ENCODE measurements around the gene BCO2. TPM values are rescaled to one million over a fixed set of nuclear protein-coding genes. Genes with fewer than 3 reads are reported as not detected.
"Not testable (repeated sequence)": the region's sequence is repeated elsewhere in the genome, so short reads cannot be mapped to it uniquely, and the experiment has no call there.

The BCO2 gene
- total RNA-seq, result 137 TPM
- long read RNA-seq, transcript BCO2-205 (2 exons, 746 nt), result minor isoform, 5 of 164 reads
- long read RNA-seq, transcript BCO2-203 (12 exons, 2,598 nt), result minor isoform, 22 of 164 reads
- long read RNA-seq, transcript BCO2-201 (12 exons, 2,930 nt), result major isoform, 80 of 164 reads
- long read RNA-seq, partial matches to known transcripts, result 6 of 164 reads
- long read RNA-seq, other reads (novel, unspliced or antisense), result 44 of 164 reads

- intact Hi-C loops (cut with micrococcal nuclease), result no loop called here
Measured at GRCh38 chr11:112174789-112175598, at the start of gene BCO2. Gene BCO2, plus strand, starts transcription at chr11:112175512. Its CDS starts 90 bp downstream, at chr11:112175602.

GRCh38 chr11:112127056-112127455 is 48.3 kb upstream of the BCO2 start:
- ATAC-seq, result no peak
- intact Hi-C loops (cut with micrococcal nuclease), result no loop called here

More at GRCh38 chr11:112174789-112175598, at the start of gene BCO2:
- ATAC-seq, result peak; percentile 93
- peak; percentile 86 for DNase-seq

GRCh38 chr11:112128483-112129121 is 46.7 kb upstream of the BCO2 start:
- DNase-seq, result peak; percentile 44
- ATAC-seq, result no peak
- intact Hi-C loops (cut with micrococcal nuclease), result no loop called here

More at GRCh38 chr11:112127056-112127455, 48.3 kb upstream of the BCO2 start:
- DNase-seq, result no peak

GRCh38 chr11:112129656-112130055 is 45.7 kb upstream of the BCO2 start:
- intact Hi-C loops (cut with micrococcal nuclease), result no loop called here

GRCh38 chr11:112132737-112133136 is 42.6 kb upstream of the BCO2 start:
- ATAC-seq, result no peak
- intact Hi-C loops (cut with micrococcal nuclease), result no loop called here
- DNase-seq, result no peak

More at GRCh38 chr11:112129656-112130055, 45.7 kb upstream of the BCO2 start:
- ATAC-seq, result peak; percentile 75
- DNase-seq, result no peak

- intact Hi-C loops (cut with micrococcal nuclease), result no loop called here
- ATAC-seq, result no peak
- DNase-seq, result no peak
Measured at GRCh38 chr11:112134473-112134872, 40.8 kb upstream of the BCO2 start.

GRCh38 chr11:112143597-112143996 is 31.7 kb upstream of the BCO2 start:
- intact Hi-C loops (cut with micrococcal nuclease), result no loop called here
- no peak for DNase-seq

GRCh38 chr11:112150517-112150916 is 24.8 kb upstream of the BCO2 start:
- DNase-seq (no peak), ATAC-seq (no peak)
- intact Hi-C loops (cut with micrococcal nuclease), result no loop called here

More at GRCh38 chr11:112143597-112143996, 31.7 kb upstream of the BCO2 start:
- ATAC-seq, result no peak

- intact Hi-C loops (cut with micrococcal nuclease), result no loop called here
- no peak for ATAC-seq
- no peak for DNase-seq
Measured at GRCh38 chr11:112156153-112156955, 19.0 kb upstream of the BCO2 start.

GRCh38 chr11:112156956-112157766 is 18.2 kb upstream of the BCO2 start:
- ATAC-seq (peak; percentile 45), DNase-seq (no peak)
- intact Hi-C loops (cut with micrococcal nuclease), result no loop called here

- intact Hi-C loops (cut with micrococcal nuclease), result no loop called here
- peak; percentile 28 for ATAC-seq
- DNase-seq, result no peak
Measured at GRCh38 chr11:112159098-112160065, 15.9 kb upstream of the BCO2 start.

- intact Hi-C loops (cut with micrococcal nuclease), result no loop called here
- no peak for ATAC-seq
- DNase-seq, result no peak
Measured at GRCh38 chr11:112160091-112160848, 15.0 kb upstream of the BCO2 start.

- intact Hi-C loops (cut with micrococcal nuclease), result no loop called here
- ATAC-seq (peak; percentile 35), DNase-seq (no peak)
Measured at GRCh38 chr11:112161012-112161411, 14.3 kb upstream of the BCO2 start.

- ATAC-seq; DNase-seq; intact Hi-C loops (cut with micrococcal nuclease): not testable (repeated sequence)
Measured at GRCh38 chr11:112162200-112162599, 13.1 kb upstream of the BCO2 start.

GRCh38 chr11:112162761-112163546 is 12.4 kb upstream of the BCO2 start:
- no peak for DNase-seq
- intact Hi-C loops (cut with micrococcal nuclease), result no loop called here
- ATAC-seq, result no peak
